Measurements from ENCODE around the gene SETDB1. TPM values are rescaled to one million over a fixed set of nuclear protein-coding genes. Genes with fewer than 3 reads are reported as not detected.

Gene SETDB1
- total and polyA plus RNA-seq, 2 of the 13 experiments (the other 11 are each of a cell fraction or from before 2014, with no cell fraction given): 33.1 to 34.6 TPM

DNA sequence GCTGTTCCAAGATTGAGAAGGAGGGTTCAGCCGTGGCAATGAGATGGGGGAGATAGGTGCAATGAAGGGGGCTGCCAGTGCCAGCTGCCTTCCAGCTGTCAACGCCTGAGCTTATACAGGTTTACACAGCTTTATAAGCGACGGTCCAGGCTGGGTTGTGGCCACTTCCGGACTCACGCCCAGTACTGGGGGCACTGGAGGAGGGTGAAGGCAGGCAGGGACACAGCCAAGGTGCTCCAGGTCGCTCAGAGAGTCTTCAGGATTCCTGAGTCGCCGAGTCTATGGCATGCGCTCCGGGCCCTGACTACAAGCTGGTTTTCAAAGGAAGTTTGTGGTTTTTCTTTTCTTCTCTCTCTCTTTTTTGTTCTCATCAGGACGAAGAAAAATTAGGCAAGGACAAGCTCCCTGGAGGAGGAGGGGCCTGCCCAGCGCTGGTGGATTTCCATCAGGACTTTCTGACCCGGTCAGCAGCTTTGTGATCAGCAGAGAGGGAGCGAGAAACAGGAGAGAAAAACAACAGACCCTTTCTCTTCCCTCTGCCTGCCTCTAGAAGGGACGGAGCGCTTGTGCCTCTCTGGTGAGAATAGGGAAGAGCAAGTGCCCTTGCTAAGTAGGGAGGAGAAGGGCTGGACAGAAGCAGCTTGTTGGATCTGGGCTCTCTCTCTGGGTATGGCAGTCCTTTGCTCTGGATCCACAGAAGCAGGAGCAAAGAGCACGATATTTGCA lies 80.3 kb downstream of the SETDB1 start, which contains the start of gene MINDY1 (continued):
- TF ChIP-seq, protein P1, sequence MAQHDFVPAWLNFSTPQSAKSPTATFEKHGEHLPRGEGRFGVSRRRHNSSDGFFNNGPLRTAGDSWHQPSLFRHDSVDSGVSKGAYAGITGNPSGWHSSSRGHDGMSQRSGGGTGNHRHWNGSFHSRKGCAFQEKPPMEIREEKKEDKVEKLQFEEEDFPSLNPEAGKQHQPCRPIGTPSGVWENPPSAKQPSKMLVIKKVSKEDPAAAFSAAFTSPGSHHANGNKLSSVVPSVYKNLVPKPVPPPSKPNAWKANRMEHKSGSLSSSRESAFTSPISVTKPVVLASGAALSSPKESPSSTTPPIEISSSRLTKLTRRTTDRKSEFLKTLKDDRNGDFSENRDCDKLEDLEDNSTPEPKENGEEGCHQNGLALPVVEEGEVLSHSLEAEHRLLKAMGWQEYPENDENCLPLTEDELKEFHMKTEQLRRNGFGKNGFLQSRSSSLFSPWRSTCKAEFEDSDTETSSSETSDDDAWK (CRISPR knock-in tag; IDR thresholded peaks at IDR 0.05): no peak
- no peak for TF ChIP-seq DDIT3 (CRISPR knock-in tag; IDR thresholded peaks at IDR 0.05)
- TF ChIP-seq PITX1 (CRISPR knock-in tag; IDR thresholded peaks at IDR 0.05): 0 out of 2 replicates have a peak, but pooled peaks have one; percentile 41
- peak; percentile 78 for TF ChIP-seq RAD21 (CRISPR knock-in tag; IDR thresholded peaks at IDR 0.05)
- TF ChIP-seq EP300 (IDR thresholded peaks at IDR 0.05; ENCODE audit: low read depth in 2 of 2, low read length in 2 of 2): peak in 1 of 2 experiments; percentile 24; a peak in 1 of 4 replicates
- TF ChIP-seq EP300 (CRISPR knock-in tag; IDR thresholded peaks at IDR 0.05; ENCODE audit: borderline replicate concordance): no peak
- TF ChIP-seq, protein P2, sequence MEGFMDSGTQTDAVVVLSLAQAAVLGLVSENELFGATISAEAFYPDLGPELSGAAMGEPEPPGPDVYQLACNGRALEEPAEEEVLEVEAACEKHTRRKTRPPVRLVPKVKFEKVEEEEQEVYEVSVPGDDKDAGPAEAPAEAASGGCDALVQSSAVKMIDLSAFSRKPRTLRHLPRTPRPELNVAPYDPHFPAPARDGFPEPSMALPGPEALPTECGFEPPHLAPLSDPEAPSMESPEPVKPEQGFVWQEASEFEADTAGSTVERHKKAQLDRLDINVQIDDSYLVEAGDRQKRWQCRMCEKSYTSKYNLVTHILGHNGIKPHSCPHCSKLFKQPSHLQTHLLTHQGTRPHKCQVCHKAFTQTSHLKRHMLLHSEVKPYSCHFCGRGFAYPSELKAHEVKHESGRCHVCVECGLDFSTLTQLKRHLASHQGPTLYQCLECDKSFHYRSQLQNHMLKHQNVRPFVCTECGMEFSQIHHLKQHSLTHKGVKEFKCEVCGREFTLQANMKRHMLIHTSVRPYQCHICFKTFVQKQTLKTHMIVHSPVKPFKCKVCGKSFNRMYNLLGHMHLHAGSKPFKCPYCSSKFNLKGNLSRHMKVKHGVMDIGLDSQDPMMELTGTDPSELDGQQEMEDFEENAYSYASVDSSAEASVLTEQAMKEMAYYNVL (CRISPR knock-in tag; IDR thresholded peaks at IDR 0.05; ENCODE audit: borderline replicate concordance): peak; percentile 97
- TF ChIP-seq, protein P3, sequence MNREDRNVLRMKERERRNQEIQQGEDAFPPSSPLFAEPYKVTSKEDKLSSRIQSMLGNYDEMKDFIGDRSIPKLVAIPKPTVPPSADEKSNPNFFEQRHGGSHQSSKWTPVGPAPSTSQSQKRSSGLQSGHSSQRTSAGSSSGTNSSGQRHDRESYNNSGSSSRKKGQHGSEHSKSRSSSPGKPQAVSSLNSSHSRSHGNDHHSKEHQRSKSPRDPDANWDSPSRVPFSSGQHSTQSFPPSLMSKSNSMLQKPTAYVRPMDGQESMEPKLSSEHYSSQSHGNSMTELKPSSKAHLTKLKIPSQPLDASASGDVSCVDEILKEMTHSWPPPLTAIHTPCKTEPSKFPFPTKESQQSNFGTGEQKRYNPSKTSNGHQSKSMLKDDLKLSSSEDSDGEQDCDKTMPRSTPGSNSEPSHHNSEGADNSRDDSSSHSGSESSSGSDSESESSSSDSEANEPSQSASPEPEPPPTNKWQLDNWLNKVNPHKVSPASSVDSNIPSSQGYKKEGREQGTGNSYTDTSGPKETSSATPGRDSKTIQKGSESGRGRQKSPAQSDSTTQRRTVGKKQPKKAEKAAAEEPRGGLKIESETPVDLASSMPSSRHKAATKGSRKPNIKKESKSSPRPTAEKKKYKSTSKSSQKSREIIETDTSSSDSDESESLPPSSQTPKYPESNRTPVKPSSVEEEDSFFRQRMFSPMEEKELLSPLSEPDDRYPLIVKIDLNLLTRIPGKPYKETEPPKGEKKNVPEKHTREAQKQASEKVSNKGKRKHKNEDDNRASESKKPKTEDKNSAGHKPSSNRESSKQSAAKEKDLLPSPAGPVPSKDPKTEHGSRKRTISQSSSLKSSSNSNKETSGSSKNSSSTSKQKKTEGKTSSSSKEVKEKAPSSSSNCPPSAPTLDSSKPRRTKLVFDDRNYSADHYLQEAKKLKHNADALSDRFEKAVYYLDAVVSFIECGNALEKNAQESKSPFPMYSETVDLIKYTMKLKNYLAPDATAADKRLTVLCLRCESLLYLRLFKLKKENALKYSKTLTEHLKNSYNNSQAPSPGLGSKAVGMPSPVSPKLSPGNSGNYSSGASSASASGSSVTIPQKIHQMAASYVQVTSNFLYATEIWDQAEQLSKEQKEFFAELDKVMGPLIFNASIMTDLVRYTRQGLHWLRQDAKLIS (CRISPR knock-in tag; IDR thresholded peaks at IDR 0.05): 0 out of 2 replicates have a peak, but pooled peaks have one; percentile 72
- TF ChIP-seq ZBTB25 (CRISPR knock-in tag; IDR thresholded peaks at IDR 0.05): peak; percentile 33; the same call in 1 of the 2 replicates
- peak; percentile 27 to 65; a peak in 2 of 4 replicates for TF ChIP-seq MAFK (conservative IDR thresholded peaks at IDR 0.05 in 1 of 2, IDR thresholded peaks at IDR 0.05 in 1 of 2; ENCODE audit: low read length in 2 of 2)
- no peak for TF ChIP-seq ZNF563 (CRISPR knock-in tag; IDR thresholded peaks at IDR 0.05)
- TF ChIP-seq, protein P4, sequence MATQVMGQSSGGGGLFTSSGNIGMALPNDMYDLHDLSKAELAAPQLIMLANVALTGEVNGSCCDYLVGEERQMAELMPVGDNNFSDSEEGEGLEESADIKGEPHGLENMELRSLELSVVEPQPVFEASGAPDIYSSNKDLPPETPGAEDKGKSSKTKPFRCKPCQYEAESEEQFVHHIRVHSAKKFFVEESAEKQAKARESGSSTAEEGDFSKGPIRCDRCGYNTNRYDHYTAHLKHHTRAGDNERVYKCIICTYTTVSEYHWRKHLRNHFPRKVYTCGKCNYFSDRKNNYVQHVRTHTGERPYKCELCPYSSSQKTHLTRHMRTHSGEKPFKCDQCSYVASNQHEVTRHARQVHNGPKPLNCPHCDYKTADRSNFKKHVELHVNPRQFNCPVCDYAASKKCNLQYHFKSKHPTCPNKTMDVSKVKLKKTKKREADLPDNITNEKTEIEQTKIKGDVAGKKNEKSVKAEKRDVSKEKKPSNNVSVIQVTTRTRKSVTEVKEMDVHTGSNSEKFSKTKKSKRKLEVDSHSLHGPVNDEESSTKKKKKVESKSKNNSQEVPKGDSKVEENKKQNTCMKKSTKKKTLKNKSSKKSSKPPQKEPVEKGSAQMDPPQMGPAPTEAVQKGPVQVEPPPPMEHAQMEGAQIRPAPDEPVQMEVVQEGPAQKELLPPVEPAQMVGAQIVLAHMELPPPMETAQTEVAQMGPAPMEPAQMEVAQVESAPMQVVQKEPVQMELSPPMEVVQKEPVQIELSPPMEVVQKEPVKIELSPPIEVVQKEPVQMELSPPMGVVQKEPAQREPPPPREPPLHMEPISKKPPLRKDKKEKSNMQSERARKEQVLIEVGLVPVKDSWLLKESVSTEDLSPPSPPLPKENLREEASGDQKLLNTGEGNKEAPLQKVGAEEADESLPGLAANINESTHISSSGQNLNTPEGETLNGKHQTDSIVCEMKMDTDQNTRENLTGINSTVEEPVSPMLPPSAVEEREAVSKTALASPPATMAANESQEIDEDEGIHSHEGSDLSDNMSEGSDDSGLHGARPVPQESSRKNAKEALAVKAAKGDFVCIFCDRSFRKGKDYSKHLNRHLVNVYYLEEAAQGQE (IDR thresholded peaks at IDR 0.05; ENCODE audit: borderline replicate concordance in 1 of 2, low read depth in 1 of 2, low read length in 2 of 2): 0 out of 4 replicates have a peak, but pooled peaks of 1 of the 2 experiments have one; percentile 36
- TF ChIP-seq RFXANK (CRISPR knock-in tag; IDR thresholded peaks at IDR 0.05): 0 out of 2 replicates have a peak, but pooled peaks have one; percentile 38
- TF ChIP-seq XRCC5 (optimal IDR thresholded peaks at IDR 0.05; ENCODE audit: low read length): peak; percentile 80
- TF ChIP-seq ZNF124 (CRISPR knock-in tag; IDR thresholded peaks at IDR 0.05): 0 out of 2 replicates have a peak, but pooled peaks have one; percentile 39
